Progenitor cell of endocrine pancreas (in vitro differentiated cells): ENCODE results near the gene TMEM192. TPM values are rescaled to one million over a fixed set of nuclear protein-coding genes. Genes with fewer than 3 reads are reported as not detected.
"Not testable (repeated sequence)": the region's sequence is repeated elsewhere in the genome, so short reads cannot be mapped to it uniquely, and the experiment has no call there.

ENCODE experiments used
- DNase-seq: peaks from one replicate; pipeline ENCODE4 v3.0.0; 2021; ENCODE audit warnings: low spot score; ENCODE audit not compliant: unreplicated experiment
- H3K27ac Mint-ChIP-seq: 2 replicates; pipeline ENCODE4 v1.8.0; 2021; ENCODE audit warnings: mild to moderate bottlenecking, moderate library complexity, mixed read lengths
- H3K27me3 Mint-ChIP-seq: 2 replicates; pipeline ENCODE4 v1.8.0; 2021; ENCODE audit warnings: mixed read lengths
- H3K36me3 Mint-ChIP-seq: 2 replicates; pipeline ENCODE4 v1.8.0; 2022; ENCODE audit warnings: mixed read lengths; ENCODE audit not compliant: insufficient read depth
- H3K4me1 Mint-ChIP-seq: 2 replicates; pipeline ENCODE4 v1.8.0; 2021; ENCODE audit warnings: low read depth, mixed read lengths
- H3K4me3 Mint-ChIP-seq: 2 replicates; pipeline ENCODE4 v1.8.0; 2021; ENCODE audit warnings: low read depth, mild to moderate bottlenecking, moderate library complexity, mixed read lengths
- H3K9me3 Mint-ChIP-seq: 2 replicates; pipeline ENCODE4 v1.8.0; 2021; ENCODE audit warnings: low read depth, mixed read lengths
- total RNA-seq: library from RNA; stranded (reverse); gene quantifications from 2 replicates; pipeline ENCODE4 v1.2.1, GENCODE V29; 2021
- TF ChIP-seq, protein P1 (sequence below): fragments of 200-600 bp; sonication (generic); IDR thresholded peaks from one replicate; pipeline ENCODE4 v1.5.0; 2021; ENCODE audit warnings: antibody characterized with exemption, mild to moderate bottlenecking; ENCODE audit not compliant: unreplicated experiment

The TMEM192 gene
- total RNA-seq, 1 donor from 2014 or later = 8.7 TPM

DNA sequence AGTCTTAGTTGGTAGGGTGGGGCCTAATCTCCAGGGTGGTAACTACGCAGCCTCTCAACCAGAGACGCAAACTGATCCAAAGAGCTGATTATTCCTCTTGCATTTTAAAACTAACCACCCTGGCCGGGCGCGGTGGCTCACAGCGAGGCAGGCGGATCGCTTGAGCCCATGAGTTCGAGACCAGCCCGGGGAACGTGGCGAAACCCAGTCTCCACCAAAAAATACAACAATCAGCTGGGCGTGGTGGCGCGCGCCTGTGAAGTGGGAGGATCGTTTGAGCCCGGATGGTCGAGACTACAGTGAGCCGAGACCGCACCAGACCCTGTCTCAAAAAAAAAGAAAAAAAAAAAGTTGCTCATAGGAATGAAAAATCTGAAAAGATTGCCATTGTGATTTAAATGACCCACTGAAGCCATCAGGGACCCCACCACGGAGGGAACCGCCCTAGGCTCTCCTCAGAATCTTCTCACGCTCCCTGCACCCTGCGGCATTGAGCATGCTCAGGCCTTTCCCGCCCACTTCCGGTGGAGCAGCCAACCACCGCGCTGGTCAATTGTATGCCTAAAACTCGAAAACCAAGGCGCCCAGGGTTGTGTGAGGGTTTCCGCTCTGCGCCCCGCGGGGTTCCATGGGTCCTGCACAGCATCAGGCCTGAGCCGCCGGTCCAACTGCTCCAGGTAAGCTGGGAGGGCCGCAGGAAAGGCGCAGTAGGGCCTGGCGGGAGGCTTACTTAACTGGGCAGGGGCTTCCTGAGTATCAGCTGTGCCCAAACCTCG is 81.0 kb downstream of the TMEM192 start, which contains the start of gene TRIM60:
TSS of gene TRIM60 (plus strand) at position 564 of the 776 bp plus-strand sequence. CDS start 8,074 bp downstream, outside the sequence.
- H3K36me3 Mint-ChIP-seq = no peaks in the 10 kb centered on the region
- no peak within 1 kb of the TSS for H3K27ac Mint-ChIP-seq
- no peak within 1 kb of the TSS for H3K4me3 Mint-ChIP-seq
- TF ChIP-seq, protein P1, sequence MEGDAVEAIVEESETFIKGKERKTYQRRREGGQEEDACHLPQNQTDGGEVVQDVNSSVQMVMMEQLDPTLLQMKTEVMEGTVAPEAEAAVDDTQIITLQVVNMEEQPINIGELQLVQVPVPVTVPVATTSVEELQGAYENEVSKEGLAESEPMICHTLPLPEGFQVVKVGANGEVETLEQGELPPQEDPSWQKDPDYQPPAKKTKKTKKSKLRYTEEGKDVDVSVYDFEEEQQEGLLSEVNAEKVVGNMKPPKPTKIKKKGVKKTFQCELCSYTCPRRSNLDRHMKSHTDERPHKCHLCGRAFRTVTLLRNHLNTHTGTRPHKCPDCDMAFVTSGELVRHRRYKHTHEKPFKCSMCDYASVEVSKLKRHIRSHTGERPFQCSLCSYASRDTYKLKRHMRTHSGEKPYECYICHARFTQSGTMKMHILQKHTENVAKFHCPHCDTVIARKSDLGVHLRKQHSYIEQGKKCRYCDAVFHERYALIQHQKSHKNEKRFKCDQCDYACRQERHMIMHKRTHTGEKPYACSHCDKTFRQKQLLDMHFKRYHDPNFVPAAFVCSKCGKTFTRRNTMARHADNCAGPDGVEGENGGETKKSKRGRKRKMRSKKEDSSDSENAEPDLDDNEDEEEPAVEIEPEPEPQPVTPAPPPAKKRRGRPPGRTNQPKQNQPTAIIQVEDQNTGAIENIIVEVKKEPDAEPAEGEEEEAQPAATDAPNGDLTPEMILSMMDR = no peak
- H3K4me1 Mint-ChIP-seq = no peaks in the 10 kb centered on the region
- no peaks in the 10 kb centered on the region for H3K9me3 Mint-ChIP-seq
- DNase-seq = no peak
- no peaks in the 10 kb centered on the region for H3K27me3 Mint-ChIP-seq

DNA sequence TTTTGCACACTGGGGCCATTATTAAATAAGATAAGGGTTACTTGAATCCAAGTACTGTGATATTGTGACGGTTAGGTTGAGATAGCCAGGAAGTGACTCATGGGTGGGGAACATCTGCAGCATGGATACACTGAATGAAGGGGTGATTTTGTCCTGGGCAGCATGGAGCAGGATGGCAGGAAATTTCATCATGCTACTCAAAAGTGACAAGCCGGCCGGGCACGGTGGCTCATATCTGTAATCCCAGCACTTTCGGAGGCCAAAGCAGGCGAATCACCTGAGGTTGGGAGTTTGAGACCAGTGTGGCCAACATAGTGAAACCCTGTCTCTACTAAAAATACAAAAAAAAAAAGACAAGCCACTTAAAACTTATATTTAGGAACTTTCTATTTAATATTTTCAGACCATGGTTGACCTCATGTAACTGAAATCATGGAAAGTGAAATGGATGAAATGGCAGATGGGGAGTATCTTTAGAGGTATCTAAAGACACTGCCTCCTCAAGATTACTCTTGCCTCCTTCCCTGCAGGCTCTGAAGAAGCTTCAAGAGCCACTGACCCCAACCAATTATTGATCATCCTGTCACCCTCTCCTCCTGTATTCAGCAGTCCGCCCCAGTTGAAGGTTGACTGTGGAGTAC is 84.8 kb downstream of the TMEM192 start:
- Mint-ChIP-seq H3K36me3 (no peaks in the 10 kb centered on the region), H3K9me3 (no peaks in the 10 kb centered on the region), H3K27me3 (no peaks in the 10 kb centered on the region), H3K4me1 (no peaks in the 10 kb centered on the region), H3K27ac (peak overlapping the region; percentile 25), H3K4me3 (no peak overlapping the region)
- DNase-seq = no peak
- TF ChIP-seq, protein P1 = no peak

DNA sequence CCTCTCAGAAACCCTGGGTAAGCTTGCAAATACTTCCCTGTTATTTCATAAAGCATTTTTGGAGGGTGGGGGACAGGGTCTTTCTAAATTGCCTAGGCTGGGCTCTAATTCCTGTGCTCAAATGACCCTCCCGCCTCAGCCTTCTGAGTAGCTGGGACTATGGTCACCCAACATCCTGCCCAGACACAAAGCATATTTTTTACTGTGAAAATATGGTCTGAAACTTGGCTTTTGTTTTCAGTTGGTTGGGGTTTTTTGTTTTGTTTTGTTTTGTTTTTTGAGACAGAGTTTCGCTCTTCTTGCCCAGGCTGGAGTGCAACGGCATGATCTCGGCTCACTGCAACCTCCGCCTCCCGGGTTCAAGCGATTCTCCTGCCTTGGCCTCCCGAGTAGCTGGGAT is 86.9 kb downstream of the TMEM192 start:
- DNase-seq, H3K9me3 Mint-ChIP-seq, H3K36me3 Mint-ChIP-seq, H3K27me3 Mint-ChIP-seq, H3K4me3 Mint-ChIP-seq, H3K4me1 Mint-ChIP-seq, H3K27ac Mint-ChIP-seq: not testable (repeated sequence)

Other genes with a start within 250 kb of the TMEM192 start
- gene APELA, start 235.7 kb downstream of the TMEM192 start, total RNA-seq = 4.8 and 6.4 TPM in 2 replicates
- gene TRIM61, start 135.2 kb downstream of the TMEM192 start, total RNA-seq = 2.3 and 3.5 TPM in 2 replicates
- not detected in 2 replicates for gene TRIM60, start 80.9 kb downstream of the TMEM192 start, total RNA-seq
- not detected in 2 replicates for gene TRIM75, start 59.0 kb downstream of the TMEM192 start, total RNA-seq
- 22.1 and 22.3 TPM in 2 replicates for gene KLHL2, start 94.7 kb upstream of the TMEM192 start, total RNA-seq
- gene MSMO1, start 214.8 kb upstream of the TMEM192 start, total RNA-seq = 87.1 and 89.4 TPM in 2 replicates